Omental fat pad (tissue), 4 donors: ENCODE measurements around the gene NAMPT. TPM values are rescaled to one million over a fixed set of nuclear protein-coding genes. Genes with fewer than 3 reads are reported as not detected.
"Not testable (repeated sequence)": the region's sequence is repeated elsewhere in the genome, so short reads cannot be mapped to it uniquely, and the experiment has no call there.

Source experiments
- ATAC-seq: fragments of 150-250 bp; one replicate; pipeline ENCODE4 v1.9.1; 2016; ENCODE audit warnings: mild to moderate bottlenecking, moderate library complexity; ENCODE audit not compliant: low FRiP score
- DNase-seq: peaks from one replicate; pipeline ENCODE4 v3.0.0-alpha.2; 2019; ENCODE audit warnings: low spot score
- CTCF ChIP-seq, 3 donors: fragments of 450-650 bp; IDR thresholded peaks; one replicate each; pipeline ENCODE4 v1.5.1; 2016 to 2017; ENCODE audit warnings: antibody characterized with exemption in 3 of 3, mild to moderate bottlenecking in 3 of 3, moderate library complexity in 2 of 3
- total RNA-seq, 4 donors: library from RNA; depleted of rRNA; stranded (reverse); fragments of >200 nt; gene quantifications; one replicate each; pipeline ENCODE4 v1.1.0, GENCODE V29; 2016

Gene NAMPT
- total RNA-seq, 4 donors from 2014 or later, result 636 to 2,401 (median 1,222) TPM

- ATAC-seq (no peak), DNase-seq (no peak)
- no peak for TF ChIP-seq CTCF (IDR thresholded peaks at IDR 0.05)
Observed at GRCh38 chr7:106313456-106313901, 28.7 kb upstream of the NAMPT start.

DNA sequence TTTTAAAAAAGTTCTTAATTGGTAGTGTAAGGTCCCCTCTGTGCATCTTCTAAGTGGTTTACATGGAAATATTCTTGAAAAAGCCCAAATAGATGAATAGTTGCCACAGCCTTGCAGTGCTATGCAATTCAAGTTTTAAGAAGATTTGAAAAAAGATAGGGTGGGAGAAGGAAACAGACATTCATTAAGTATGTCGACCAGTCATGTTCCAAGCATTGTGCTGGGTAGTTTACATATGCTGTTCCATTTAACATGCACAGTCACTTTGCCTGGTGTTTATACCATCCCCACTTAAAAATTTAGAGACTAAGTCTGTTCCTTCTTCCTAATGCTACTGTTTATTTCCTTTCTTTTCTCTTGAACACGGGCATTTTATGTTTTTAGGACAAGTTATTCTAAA lies 28.1 kb upstream of the NAMPT start:
- no peak for TF ChIP-seq CTCF (IDR thresholded peaks at IDR 0.05)
- ATAC-seq (no peak), DNase-seq (no peak)

- ATAC-seq (no peak), DNase-seq (no peak)
- no peak for TF ChIP-seq CTCF (IDR thresholded peaks at IDR 0.05)
Observed at GRCh38 chr7:106312099-106312871, 27.5 kb upstream of the NAMPT start.

DNA sequence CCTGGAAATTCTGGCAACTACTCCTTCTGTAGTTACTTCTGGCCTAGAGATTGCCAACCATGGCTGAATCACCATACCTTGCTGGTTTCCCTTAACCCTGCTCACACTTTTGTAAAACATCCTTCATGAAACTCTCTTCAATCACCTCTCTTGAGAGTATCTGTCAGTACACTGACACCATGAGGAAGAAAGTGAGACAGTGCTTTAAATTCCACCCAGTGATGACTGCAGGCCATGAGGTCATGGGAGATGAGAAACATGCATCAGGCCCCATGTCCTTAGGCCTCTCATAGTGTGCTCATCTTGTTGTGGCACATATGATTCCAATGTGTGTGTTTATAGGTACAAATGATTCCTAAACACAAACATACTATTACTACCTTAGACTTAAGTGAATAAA lies 24.6 kb upstream of the NAMPT start:
- DNase-seq, result no peak
- TF ChIP-seq CTCF (IDR thresholded peaks at IDR 0.05), result no peak
- ATAC-seq, result no peak

- DNase-seq (no peak), ATAC-seq (no peak)
- no peak for TF ChIP-seq CTCF (IDR thresholded peaks at IDR 0.05)
Observed at GRCh38 chr7:106306256-106306655, 21.5 kb upstream of the NAMPT start.

DNA sequence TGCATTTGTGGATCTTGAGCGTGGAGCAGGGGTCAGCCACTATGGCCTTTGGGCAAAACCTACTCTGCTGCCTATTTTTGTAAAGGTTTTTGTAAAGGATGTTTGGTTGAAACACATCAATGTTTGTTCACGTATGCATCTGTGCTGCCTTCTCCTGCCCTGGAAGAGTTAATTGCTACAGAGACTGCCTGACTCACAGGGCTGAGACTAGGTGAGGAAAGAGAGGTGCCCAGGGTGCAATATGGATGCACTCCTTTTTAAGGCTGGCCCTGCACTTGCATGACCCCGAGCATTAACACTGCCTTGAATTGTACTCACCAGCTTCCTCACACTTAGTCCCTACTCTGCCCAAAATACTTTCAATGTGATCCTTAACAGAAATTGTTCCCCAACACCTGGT lies 20.9 kb upstream of the NAMPT start:
- DNase-seq, result no peak
- TF ChIP-seq CTCF (IDR thresholded peaks at IDR 0.05), result no peak
- no peak for ATAC-seq

- DNase-seq (no peak), ATAC-seq (no peak)
- no peak for TF ChIP-seq CTCF (IDR thresholded peaks at IDR 0.05)
Observed at GRCh38 chr7:106304568-106304967, 19.8 kb upstream of the NAMPT start.

- not testable (repeated sequence) for ATAC-seq, DNase-seq
Observed at GRCh38 chr7:106298631-106299030, 13.8 kb upstream of the NAMPT start.

DNA sequence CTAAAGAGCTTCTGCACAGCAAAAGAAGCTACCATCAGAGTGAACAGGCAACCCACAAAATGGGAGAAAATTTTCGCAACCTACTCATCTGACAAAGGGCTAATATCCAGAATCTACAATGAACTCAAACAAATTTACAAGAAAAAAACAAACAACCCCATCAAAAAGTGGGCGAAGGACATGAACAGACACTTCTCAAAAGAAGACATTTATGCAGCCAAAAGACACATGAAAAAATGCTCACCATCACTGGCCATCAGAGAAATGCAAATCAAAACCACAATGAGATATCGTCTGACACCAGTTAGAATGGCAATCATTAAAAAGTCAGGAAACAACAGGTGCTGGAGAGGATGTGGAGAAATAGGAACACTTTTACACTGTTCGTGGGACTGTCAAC lies 13.4 kb upstream of the NAMPT start:
- not testable (repeated sequence) for DNase-seq, ATAC-seq
